Activated CD8-positive, alpha-beta memory T cell treated with anti-CD3 and anti-CD28 coated beads, Interleukin-2, amount 10 ng/mL, durations not matched to agents 7 days and 5 days (primary cell): Measurements from ENCODE around the gene ELL2. TPM values are rescaled to one million over a fixed set of nuclear protein-coding genes. Genes with fewer than 3 reads are reported as not detected.
A peak's percentile ranks its signal among the peaks of the same experiment; 100 is the strongest.

Source experiments
- ATAC-seq: fragments of 150-1000 bp; cut with Tn5 transposase; one replicate; pipeline ENCODE4 v1.10.0; 2021; ENCODE audit warnings: moderate library complexity
- CTCF ChIA-PET: fragments of 350-600 bp; sonication (Branson Sonifier 250); formaldehyde crosslinking; loops from one replicate; lab custom pipeline; 2021; ENCODE audit warnings: antibody characterized with exemption; lab: Charles Lee
- DNase-seq: peaks from one replicate; pipeline ENCODE4 v3.0.0-alpha.2; 2020
- H3K27ac Mint-ChIP-seq: one replicate; pipeline ENCODE4 v1.8.0; 2021; ENCODE audit warnings: mild to moderate bottlenecking, mixed read lengths
- H3K27me3 Mint-ChIP-seq: one replicate; pipeline ENCODE4 v1.8.0; 2021; ENCODE audit warnings: mixed read lengths
- H3K36me3 Mint-ChIP-seq: one replicate; pipeline ENCODE4 v1.8.0; 2021; ENCODE audit warnings: mild to moderate bottlenecking, mixed read lengths
- H3K4me1 Mint-ChIP-seq: one replicate; pipeline ENCODE4 v1.8.0; 2021; ENCODE audit warnings: mixed read lengths
- H3K4me3 Mint-ChIP-seq: one replicate; pipeline ENCODE4 v1.8.0; 2021; ENCODE audit warnings: mild to moderate bottlenecking, moderate library complexity, mixed read lengths
- H3K9me3 Mint-ChIP-seq: one replicate; pipeline ENCODE4 v1.8.0; 2022; ENCODE audit warnings: low read depth, mixed read lengths
- total RNA-seq, 2 experiments: library from RNA; stranded (reverse); gene quantifications; one replicate each; pipeline ENCODE4 v1.2.3, GENCODE V29; 2021

ELL2 gene
- total RNA-seq, 2 experiments from 2014 or later: 33.9 to 81.8 TPM

DNA sequence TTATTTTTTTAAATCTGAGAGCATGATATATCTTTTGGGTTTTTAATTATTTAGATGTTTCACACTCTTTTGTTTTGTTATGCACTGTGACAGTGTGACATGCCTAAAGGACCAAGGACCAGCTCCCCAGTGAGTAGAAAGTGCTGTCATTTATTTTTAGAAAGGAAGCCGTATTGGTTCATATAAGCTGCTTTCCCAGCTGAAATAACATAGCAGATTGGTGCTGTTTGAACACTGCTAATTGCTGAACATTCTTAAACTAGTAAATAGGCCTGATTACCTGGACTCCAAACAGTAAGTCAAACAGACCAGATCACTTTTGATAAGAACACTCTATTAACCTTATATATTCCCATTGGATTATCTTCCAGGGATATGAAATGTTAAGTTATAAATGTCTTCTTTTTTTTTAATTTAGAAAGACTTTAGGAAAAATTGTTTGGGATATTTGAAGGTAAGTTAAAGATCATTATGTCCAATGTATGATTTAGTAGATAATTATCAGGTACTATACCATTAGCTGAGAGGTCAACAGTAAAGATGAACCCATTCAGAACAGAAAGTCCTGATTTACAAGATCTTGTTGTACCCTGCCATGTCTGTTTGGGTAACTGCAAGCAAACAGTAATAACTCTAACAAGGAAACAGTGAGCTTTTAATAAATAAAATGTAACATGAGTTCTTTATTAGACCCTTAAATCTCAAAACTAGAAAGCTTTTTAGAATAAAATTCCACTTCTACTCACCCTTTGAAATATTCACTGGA lies 27.8 kb upstream of the ELL2 start:
- DNase-seq (no peak), ATAC-seq (no peak)
- H3K9me3 Mint-ChIP-seq: no peaks in the 10 kb centered on the region
- H3K36me3 Mint-ChIP-seq: peaks cover 2% of the 10 kb centered on the region
- H3K4me3 Mint-ChIP-seq: no peak overlapping the region
- H3K4me1 Mint-ChIP-seq: no peaks in the 10 kb centered on the region
- no peak overlapping the region for H3K27ac Mint-ChIP-seq
- H3K27me3 Mint-ChIP-seq: peaks cover 11% of the 10 kb centered on the region
- CTCF ChIA-PET: no interaction called here

GRCh38 chr5:95988877-95989276 lies 27.2 kb upstream of the ELL2 start:
- no peaks in the 10 kb centered on the region for H3K9me3 Mint-ChIP-seq
- no peaks in the 10 kb centered on the region for H3K4me1 Mint-ChIP-seq
- H3K4me3 Mint-ChIP-seq: no peak overlapping the region
- peaks cover 11% of the 10 kb centered on the region for H3K27me3 Mint-ChIP-seq
- ATAC-seq (no peak), DNase-seq (no peak)
- H3K36me3 Mint-ChIP-seq: peaks cover 2% of the 10 kb centered on the region
- H3K27ac Mint-ChIP-seq: no peak overlapping the region
- CTCF ChIA-PET: no interaction called here

- CTCF ChIA-PET: interaction anchor here (0.6 kb wide), 1 partner anchor 110 kb away, joined by 4 read pairs; no protein-coding TSS in a partner anchor
- Mint-ChIP-seq H3K9me3 (no peaks in the 10 kb centered on the region), H3K4me3 (no peak overlapping the region), H3K4me1 (no peaks in the 10 kb centered on the region), H3K27ac (no peak overlapping the region), H3K27me3 (peaks cover 7% of the 10 kb centered on the region), H3K36me3 (peaks cover 2% of the 10 kb centered on the region)
- no peak for ATAC-seq
- no peak for DNase-seq
These were observed 26.4 kb upstream of the ELL2 start for GRCh38 chr5:95988094-95988493.

GRCh38 chr5:95986937-95987520 lies 25.4 kb upstream of the ELL2 start:
- Mint-ChIP-seq H3K36me3 (no peaks in the 10 kb centered on the region), H3K27me3 (peaks cover 2% of the 10 kb centered on the region), H3K27ac (no peak overlapping the region), H3K4me1 (no peaks in the 10 kb centered on the region), H3K9me3 (no peaks in the 10 kb centered on the region), H3K4me3 (no peak overlapping the region)
- no peak for DNase-seq
- CTCF ChIA-PET: interaction anchor here (1.4 kb wide), 1 partner anchor 349 kb away, joined by 6 read pairs; no protein-coding TSS in a partner anchor
- ATAC-seq: no peak

DNA sequence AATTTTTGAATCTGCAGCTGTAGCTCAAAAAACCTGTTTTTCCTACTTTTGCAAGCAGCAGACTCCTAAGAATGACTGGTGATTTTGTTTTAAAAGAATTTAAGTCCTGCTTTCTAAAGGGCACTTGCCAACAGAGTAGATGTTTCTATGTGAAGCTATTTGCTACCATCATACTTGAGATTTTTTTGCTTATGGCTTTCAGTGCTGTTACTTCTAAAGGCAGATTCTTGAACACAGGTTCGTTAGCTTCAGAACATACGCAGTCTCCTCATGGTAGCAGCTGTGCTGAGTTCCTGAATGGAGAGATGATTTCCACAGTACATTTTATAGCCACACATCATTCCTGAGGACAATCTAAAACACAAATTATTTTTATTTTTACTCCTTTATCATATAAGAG lies 24.4 kb upstream of the ELL2 start:
- CTCF ChIA-PET: interaction anchor here (1.4 kb wide), 1 partner anchor 350 kb away, joined by 6 read pairs; no protein-coding TSS in a partner anchor
- H3K4me3 Mint-ChIP-seq: no peak overlapping the region

GRCh38 chr5:95985249-95985648 lies 23.6 kb upstream of the ELL2 start:
- no peak for DNase-seq
- Mint-ChIP-seq H3K9me3 (no peaks in the 10 kb centered on the region), H3K36me3 (no peaks in the 10 kb centered on the region), H3K27ac (no peak overlapping the region), H3K27me3 (no peaks in the 10 kb centered on the region), H3K4me1 (no peaks in the 10 kb centered on the region), H3K4me3 (no peak overlapping the region)
- CTCF ChIA-PET: no interaction called here
- ATAC-seq: no peak

More for the DNA sequence above, 24.4 kb upstream of the ELL2 start:
- H3K4me1 Mint-ChIP-seq: no peaks in the 10 kb centered on the region
- H3K27me3 Mint-ChIP-seq: no peaks in the 10 kb centered on the region
- no peak overlapping the region for H3K27ac Mint-ChIP-seq
- DNase-seq (no peak), ATAC-seq (no peak)
- no peaks in the 10 kb centered on the region for H3K9me3 Mint-ChIP-seq
- H3K36me3 Mint-ChIP-seq: no peaks in the 10 kb centered on the region

DNA sequence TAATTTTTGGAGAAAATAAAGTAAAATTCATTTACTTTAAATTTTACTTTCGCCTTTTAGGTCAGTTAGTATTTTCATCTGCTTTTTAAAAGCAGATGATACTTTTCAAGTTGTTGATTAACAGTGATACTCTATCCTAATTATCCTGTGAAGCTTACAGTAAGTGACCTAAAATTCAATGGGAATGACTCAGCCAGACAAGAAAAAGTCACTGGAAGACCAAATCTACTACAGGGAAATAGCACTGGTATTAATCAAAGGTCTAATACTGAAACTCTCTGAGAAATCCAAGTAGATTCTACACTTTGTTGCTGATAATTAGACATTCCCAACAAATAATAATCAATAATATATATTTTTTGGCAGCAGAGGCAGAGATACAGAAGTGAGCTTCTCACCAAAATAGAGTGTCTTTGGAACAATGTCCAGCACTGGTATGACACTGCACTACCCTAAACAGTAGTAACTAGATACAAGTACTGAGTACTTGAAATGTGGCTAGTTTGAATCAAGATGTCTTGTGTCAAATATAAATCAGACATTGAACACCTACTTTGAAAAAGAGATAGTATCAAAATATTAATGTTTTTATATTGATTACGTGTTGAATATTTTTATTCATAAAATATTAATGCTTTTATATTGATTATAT lies 22.8 kb upstream of the ELL2 start:
- Mint-ChIP-seq H3K27ac (no peak overlapping the region), H3K4me3 (no peak overlapping the region), H3K4me1 (no peaks in the 10 kb centered on the region), H3K9me3 (no peaks in the 10 kb centered on the region), H3K27me3 (no peaks in the 10 kb centered on the region), H3K36me3 (no peaks in the 10 kb centered on the region)
- DNase-seq (no peak), ATAC-seq (no peak)
- CTCF ChIA-PET: no interaction called here

DNA sequence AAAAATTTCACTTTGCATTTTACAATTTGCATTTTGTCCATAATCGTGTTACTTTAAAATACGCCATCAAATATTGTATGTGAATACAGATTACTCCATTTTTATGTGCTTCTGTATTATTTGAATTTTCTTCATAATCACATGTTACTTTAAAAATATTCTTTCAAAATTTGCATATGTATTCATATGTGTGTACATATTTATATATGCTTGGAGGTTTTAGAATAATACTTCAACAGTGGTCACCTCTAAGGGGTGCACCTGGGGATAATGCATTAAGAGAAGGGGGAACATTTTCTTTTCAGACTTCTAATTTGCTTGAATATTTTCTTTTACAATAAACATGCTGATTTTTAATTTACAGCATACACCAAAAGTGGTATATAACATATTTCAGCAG lies 21.9 kb upstream of the ELL2 start:
- Mint-ChIP-seq H3K4me1 (no peaks in the 10 kb centered on the region), H3K4me3 (no peak overlapping the region), H3K27me3 (no peaks in the 10 kb centered on the region), H3K27ac (no peak overlapping the region), H3K36me3 (no peaks in the 10 kb centered on the region), H3K9me3 (no peaks in the 10 kb centered on the region)
- ATAC-seq (no peak), DNase-seq (no peak)
- CTCF ChIA-PET: no interaction called here

DNA sequence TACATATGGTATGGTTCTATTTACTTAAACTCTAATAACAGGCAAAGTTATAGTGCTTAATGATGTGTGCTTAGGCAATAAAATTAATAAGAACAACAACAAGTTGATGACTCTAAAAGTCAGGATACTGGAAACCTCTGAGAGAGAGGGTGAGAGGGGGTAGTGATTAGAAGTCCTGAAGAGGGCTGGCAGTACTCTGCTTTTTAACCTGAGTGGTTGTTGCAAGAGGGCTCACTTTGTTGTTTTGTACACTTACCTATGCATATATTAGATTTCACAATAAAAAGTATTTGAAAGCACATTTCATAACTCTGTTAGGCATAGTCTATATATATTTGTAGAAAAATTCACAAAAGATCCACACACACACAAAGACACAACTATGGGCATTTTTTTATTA lies 21.4 kb upstream of the ELL2 start:
- no peak overlapping the region for H3K27ac Mint-ChIP-seq
- CTCF ChIA-PET: no interaction called here
- H3K27me3 Mint-ChIP-seq: no peaks in the 10 kb centered on the region
- no peak overlapping the region for H3K4me3 Mint-ChIP-seq
- DNase-seq (no peak), ATAC-seq (no peak)
- H3K36me3 Mint-ChIP-seq: peaks cover 2% of the 10 kb centered on the region
- no peaks in the 10 kb centered on the region for H3K9me3 Mint-ChIP-seq
- no peaks in the 10 kb centered on the region for H3K4me1 Mint-ChIP-seq

GRCh38 chr5:95976606-95977005 lies 15.0 kb upstream of the ELL2 start:
- Mint-ChIP-seq H3K36me3 (peaks cover 13% of the 10 kb centered on the region), H3K27ac (no peak overlapping the region), H3K4me3 (no peak overlapping the region), H3K27me3 (peaks cover 6% of the 10 kb centered on the region), H3K4me1 (peaks cover 28% of the 10 kb centered on the region), H3K9me3 (peaks cover under 1% of the 10 kb centered on the region)
- DNase-seq (no peak), ATAC-seq (no peak)
- CTCF ChIA-PET: no interaction called here

DNA sequence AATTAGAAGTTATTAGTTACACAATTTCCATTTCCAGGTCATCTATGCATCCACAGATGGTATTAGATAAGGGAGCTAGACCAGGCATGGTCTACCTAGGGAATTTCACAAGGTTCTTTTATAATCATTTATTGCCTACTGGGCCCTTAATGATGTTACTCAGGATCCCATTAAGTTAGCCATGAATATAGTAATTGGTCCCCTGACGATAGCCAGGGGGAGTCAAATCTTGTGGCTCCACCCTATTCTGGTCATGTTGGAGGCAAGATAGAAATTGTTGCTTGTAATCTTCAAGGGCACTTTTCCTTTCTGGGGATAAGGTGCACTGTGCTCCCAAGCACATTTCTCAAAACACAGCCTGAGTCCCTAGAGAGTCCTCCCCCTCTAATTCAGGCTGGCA lies 14.1 kb upstream of the ELL2 start:
- Mint-ChIP-seq H3K9me3 (peaks cover 2% of the 10 kb centered on the region), H3K36me3 (peaks cover 17% of the 10 kb centered on the region), H3K27ac (no peak overlapping the region), H3K4me3 (no peak overlapping the region), H3K27me3 (peaks cover 6% of the 10 kb centered on the region), H3K4me1 (peaks cover 28% of the 10 kb centered on the region)
- DNase-seq: no peak
- CTCF ChIA-PET: interaction anchor here (3.0 kb wide), 1 partner anchor 14 kb away, joined by 15 read pairs; the partner anchor contains the start of gene ELL2
- no peak for ATAC-seq

GRCh38 chr5:95973793-95974325 lies 12.2 kb upstream of the ELL2 start:
- Mint-ChIP-seq H3K4me1 (peaks cover 28% of the 10 kb centered on the region), H3K27me3 (peaks cover 6% of the 10 kb centered on the region), H3K9me3 (peaks cover 2% of the 10 kb centered on the region), H3K36me3 (peaks cover 19% of the 10 kb centered on the region), H3K27ac (peak overlapping the region; percentile 79), H3K4me3 (peak overlapping the region; percentile 4)
- CTCF ChIA-PET: interaction anchor here (1.0 to 3.0 kb wide), 5 partner anchors 10 to 363 kb away, joined by 3 to 15 read pairs (median 4); partner anchors contain the start of gene ELL2
- DNase-seq (peak; percentile 79), ATAC-seq (peak; percentile 93)

- ATAC-seq (no peak), DNase-seq (no peak)
- Mint-ChIP-seq H3K27ac (no peak overlapping the region), H3K4me3 (no peak overlapping the region), H3K4me1 (peaks cover 28% of the 10 kb centered on the region), H3K27me3 (peaks cover 4% of the 10 kb centered on the region), H3K9me3 (peaks cover 2% of the 10 kb centered on the region), H3K36me3 (peaks cover 19% of the 10 kb centered on the region)
- CTCF ChIA-PET: interaction anchor here (0.7 to 1.5 kb wide), 2 partner anchors 113 to 451 kb away, joined by 3 read pairs; no protein-coding TSS in a partner anchor
These were observed 10.5 kb upstream of the ELL2 start for GRCh38 chr5:95972196-95972595.
